Kidney epithelial cell (primary cell): ENCODE measurements around the gene TMPRSS12. TPM values are rescaled to one million over a fixed set of nuclear protein-coding genes. Genes with fewer than 3 reads are reported as not detected.

ENCODE experiments used
- DNase-seq: peaks from one replicate; pipeline ENCODE4 v3.0.0-alpha.2; 2010; ENCODE audit warnings: low read depth
- H3K27me3 ChIP-seq: 2 replicates; pipeline ENCODE4 v1.6.0; 2011; ENCODE audit warnings: low read length; ENCODE audit not compliant: control insufficient read depth, insufficient read depth
- H3K36me3 ChIP-seq: 2 replicates; pipeline ENCODE4 v1.5.1; 2011; ENCODE audit warnings: low read length; ENCODE audit not compliant: control insufficient read depth, insufficient read depth
- H3K4me3 ChIP-seq: 2 replicates; pipeline ENCODE4 v1.5.1; 2011; ENCODE audit warnings: low read depth, mild to moderate bottlenecking, control low read depth, low read length
- CTCF ChIP-seq: IDR thresholded peaks from 2 replicates; pipeline ENCODE4 v1.5.1; 2011; ENCODE audit warnings: mild to moderate bottlenecking, moderate library complexity, low read length, control low read depth, inconsistent platforms; ENCODE audit not compliant: insufficient read depth, poor library complexity, severe bottlenecking
- total RNA-seq: library from RNA; depleted of rRNA; stranded (reverse); fragments of >200 nt; gene quantifications from 2 replicates; pipeline ENCODE4 v1.2.3, GENCODE V29; 2015

TMPRSS12 gene
- total RNA-seq, 1 donor from 2014 or later: not detected

- TF ChIP-seq CTCF: no peak
- H3K36me3 ChIP-seq: no peaks in the 10 kb centered on the region
- no peak overlapping the region for H3K4me3 ChIP-seq
- DNase-seq: no peak
- no peaks in the 10 kb centered on the region for H3K27me3 ChIP-seq
These were observed 80.8 kb downstream of the TMPRSS12 start for GRCh38 chr12:50923361-50924130.

- Histone ChIP-seq H3K27me3 (no peaks in the 10 kb centered on the region), H3K4me3 (peak overlapping the region; percentile 3), H3K36me3 (no peaks in the 10 kb centered on the region)
- TF ChIP-seq CTCF: no peak
- DNase-seq: no peak
These were observed 81.4 kb downstream of the TMPRSS12 start for GRCh38 chr12:50924131-50924438.

DNA sequence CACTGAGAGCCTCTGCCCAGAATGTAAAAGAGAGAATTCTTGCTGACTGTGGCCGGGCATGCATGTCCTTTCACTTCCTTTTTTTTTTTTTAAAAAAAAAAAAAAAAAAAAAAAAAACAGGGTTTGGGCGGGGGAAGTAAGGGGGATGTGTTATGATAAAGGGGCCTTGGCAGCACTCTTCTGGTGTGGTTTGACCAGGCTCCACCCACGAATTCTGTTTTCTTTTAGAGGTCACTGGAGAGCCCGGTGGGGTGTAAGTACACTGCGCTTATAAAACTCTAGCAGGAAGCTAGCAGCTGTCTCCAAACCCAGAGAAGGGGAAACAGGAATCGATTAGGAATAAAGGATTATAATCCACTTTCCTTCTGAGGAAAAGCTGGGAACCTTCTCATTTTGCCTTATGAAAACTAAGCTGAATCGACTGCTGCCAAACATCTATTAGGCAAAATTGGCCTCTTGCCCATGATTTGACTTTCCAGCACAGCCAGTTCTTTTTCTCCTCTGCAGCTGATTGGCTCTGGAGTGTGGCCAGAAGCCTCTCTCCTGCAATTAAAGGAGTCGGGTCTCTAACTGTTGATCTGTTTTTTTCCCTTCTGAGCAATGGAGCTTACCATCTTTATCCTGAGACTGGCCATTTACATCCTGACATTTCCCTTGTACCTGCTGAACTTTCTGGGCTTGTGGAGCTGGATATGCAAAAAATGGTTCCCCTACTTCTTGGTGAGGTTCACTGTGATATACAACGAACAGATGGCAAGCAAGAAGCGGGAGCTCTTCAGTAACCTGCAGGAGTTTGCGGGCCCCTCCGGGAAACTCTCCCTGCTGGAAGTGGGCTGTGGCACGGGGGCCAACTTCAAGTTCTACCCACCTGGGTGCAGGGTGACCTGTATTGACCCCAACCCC, 82.0 kb downstream of the TMPRSS12 start:
- H3K4me3 ChIP-seq: peak overlapping the region; percentile 36
- DNase-seq: peak; percentile 48
- H3K27me3 ChIP-seq: no peaks in the 10 kb centered on the region
- no peaks in the 10 kb centered on the region for H3K36me3 ChIP-seq
- no peak for TF ChIP-seq CTCF

GRCh38 chr12:50925342-50925651, 82.6 kb downstream of the TMPRSS12 start:
- Histone ChIP-seq H3K4me3 (peak overlapping the region; percentile 36), H3K27me3 (no peaks in the 10 kb centered on the region), H3K36me3 (no peaks in the 10 kb centered on the region)
- no peak for DNase-seq
- TF ChIP-seq CTCF: no peak

- TF ChIP-seq CTCF: no peak
- no peak overlapping the region for H3K4me3 ChIP-seq
- H3K27me3 ChIP-seq: no peaks in the 10 kb centered on the region
- no peaks in the 10 kb centered on the region for H3K36me3 ChIP-seq
- no peak for DNase-seq
These were observed 83.2 kb downstream of the TMPRSS12 start for GRCh38 chr12:50925920-50926319.
